SK-N-SH (cell line): ENCODE measurements around the gene TTC9B. TPM values are rescaled to one million over a fixed set of nuclear protein-coding genes. Genes with fewer than 3 reads are reported as not detected.

Experiments
- CTCF ChIA-PET: fragments of 300-600, 350-600 bp; formaldehyde crosslinking; extraction: SDS; loops from one replicate; lab custom pipeline; 2021; lab: Yijun Ruan, JAX
- POLR2A ChIA-PET: fragments of 350-600 bp; sonication (Branson Sonifier 250); formaldehyde crosslinking; extraction: SDS; loops from one replicate; lab custom pipeline; 2020; ENCODE audit warnings: antibody characterized with exemption, inconsistent platforms; lab: Yijun Ruan, JAX
- DNase-seq: peaks from one replicate; pipeline ENCODE4 v3.0.0; 2012
- H2AFZ ChIP-seq: fragments of 200-600 bp; sonication (generic); 2 replicates; pipeline ENCODE4 v1.8.1; 2016; ENCODE audit warnings: antibody characterized with exemption, mild to moderate bottlenecking, low read depth
- H3F3A ChIP-seq: fragments of 200-600 bp; sonication (generic); replicated peaks from 2 replicates; pipeline ENCODE3; 2016; ENCODE audit warnings: antibody characterized with exemption, mild to moderate bottlenecking; ENCODE audit not compliant: insufficient read depth
- H3K27ac ChIP-seq, 2 experiments: fragments of 200-500 bp in 1 of 2; fragments of 200-600 bp in 1 of 2; sonication (Bioruptor generic) in 1 of 2; sonication (generic), shearing (Covaris generic) in 1 of 2; 2 replicates each; pipeline versions ENCODE4 v1.5.1 to v1.6.1; 2014 to 2016; ENCODE audit warnings: low read depth in 2 of 2, inconsistent platforms in 1 of 2, low read length in 1 of 2, mild to moderate bottlenecking in 1 of 2, mixed read lengths in 1 of 2
- H3K27me3 ChIP-seq: fragments of 200-600 bp; sonication (generic), shearing (Covaris generic); 2 replicates; pipeline ENCODE4 v1.6.1; 2016; ENCODE audit warnings: mixed run types; ENCODE audit not compliant: insufficient read depth
- H3K36me3 ChIP-seq, 2 experiments: fragments of 200-500 bp in 1 of 2; fragments of 200-600 bp in 1 of 2; sonication (Bioruptor generic) in 1 of 2; sonication (generic) in 1 of 2; replicated peaks in 1 of 2; 2 replicates each; pipeline versions ENCODE3 to v1.5.1; 2014 to 2016; ENCODE audit warnings: low read length in 1 of 2, mild to moderate bottlenecking in 1 of 2; ENCODE audit not compliant: insufficient read depth in 2 of 2, control insufficient read depth in 1 of 2
- H3K4me1 ChIP-seq, 2 experiments: fragments of 200-500 bp in 1 of 2; fragments of 200-600 bp in 1 of 2; sonication (Bioruptor generic) in 1 of 2; sonication (generic), shearing (Covaris generic) in 1 of 2; 2 replicates each; pipeline versions ENCODE4 v1.5.1 to v1.6.1; 2014 to 2016; ENCODE audit warnings: low read depth in 1 of 2, low read length in 1 of 2, mixed run types in 1 of 2; ENCODE audit not compliant: insufficient read depth in 2 of 2, control insufficient read depth in 1 of 2
- H3K4me2 ChIP-seq: fragments of 200-600 bp; sonication (generic), shearing (Covaris generic); 2 replicates; pipeline ENCODE4 v1.6.1; 2017; ENCODE audit warnings: mixed run types
- H3K4me3 ChIP-seq, 2 experiments: fragments of 200-500 bp in 1 of 2; fragments of 200-600 bp in 1 of 2; sonication (Bioruptor generic) in 1 of 2; sonication (generic), shearing (Covaris generic) in 1 of 2; 2 replicates each; pipeline versions ENCODE4 v1.5.1 to v1.8.1; 2014 to 2016; ENCODE audit warnings: low read depth in 2 of 2, inconsistent platforms in 1 of 2, low read length in 1 of 2, mild to moderate bottlenecking in 1 of 2, mixed read lengths in 1 of 2, moderate library complexity in 1 of 2
- H3K79me2 ChIP-seq: fragments of 200-600 bp; sonication (generic); 2 replicates; pipeline ENCODE4 v1.8.1; 2017; ENCODE audit warnings: mild to moderate bottlenecking; ENCODE audit not compliant: insufficient read depth
- H3K9ac ChIP-seq: fragments of 200-600 bp; sonication (generic); 2 replicates; pipeline ENCODE4 v1.6.1; 2017; ENCODE audit warnings: mixed run types
- H3K9me2 ChIP-seq: fragments of 200-600 bp; sonication (generic); 2 replicates; pipeline ENCODE4 v1.6.1; 2017; ENCODE audit warnings: mixed run types
- H3K9me3 ChIP-seq: fragments of 200-600 bp; sonication (generic); 2 replicates; pipeline ENCODE4 v1.6.1; 2017; ENCODE audit warnings: mixed run types, mild to moderate bottlenecking, moderate library complexity
- H4K20me1 ChIP-seq: fragments of 200-600 bp; sonication (generic); 2 replicates; pipeline ENCODE4 v1.6.1; 2017; ENCODE audit warnings: mild to moderate bottlenecking, mixed run types; ENCODE audit not compliant: insufficient read depth
- EZH2phosphoT487 ChIP-seq: fragments of 200-600 bp; sonication (generic); IDR thresholded peaks from 2 replicates; pipeline ENCODE4 v1.6.1; 2017; ENCODE audit warnings: low read depth, mixed run types, mild to moderate bottlenecking, antibody characterized with exemption, moderate library complexity, borderline replicate concordance
- JUND ChIP-seq: IDR thresholded peaks from 2 replicates; pipeline ENCODE4 v1.4.0; 2012
- NFIC ChIP-seq: IDR thresholded peaks from 2 replicates; pipeline ENCODE4 v1.4.0; 2012; ENCODE audit warnings: borderline replicate concordance
- RCOR1 ChIP-seq: fragments of 150-350 bp; IDR thresholded peaks from 2 replicates; pipeline ENCODE4 v1.6.1; 2017; ENCODE audit warnings: antibody characterized with exemption, low read length
- TCF12 ChIP-seq: IDR thresholded peaks from 2 replicates; pipeline ENCODE4 v1.4.0; 2012
- WGBS: methylation state at CpG from one replicate; pipeline ENCODE4 v1.1.6; 2017; ENCODE audit warnings: low lambda C conversion rate; 5-methylcytosine and 5-hydroxymethylcytosine counted together
- polyA plus RNA-seq, 3 experiments: library from polyadenylated mRNA; depleted of rRNA; stranded (reverse); fragments of >200 nt; gene quantifications; 2 replicates each; pipeline ENCODE4 v1.2.3, GENCODE V29; 2012
- TF ChIP-seq, protein P1 (sequence below): IDR thresholded peaks from 2 replicates; pipeline ENCODE4 v1.4.0; 2012; ENCODE audit warnings: low read depth, borderline replicate concordance
- TF ChIP-seq, protein P2 (sequence below): IDR thresholded peaks from 2 replicates; pipeline ENCODE4 v1.6.1; 2012; ENCODE audit warnings: mild to moderate bottlenecking, low read depth, low read length, moderate library complexity
- TF ChIP-seq, protein P3 (sequence below): IDR thresholded peaks from 2 replicates; pipeline ENCODE4; 2012

TTC9B gene
- 0.30 and 0.52 TPM in 2 replicates for polyA plus RNA-seq (2012; rRNA removed)
- 0.42 and 0.89 TPM in 2 replicates for polyA plus RNA-seq (2012; cell fraction: cytosol; rRNA removed)
- 1.5 and 3.5 TPM in 2 replicates for polyA plus RNA-seq (2012; cell fraction: nucleus; rRNA removed)

DNA sequence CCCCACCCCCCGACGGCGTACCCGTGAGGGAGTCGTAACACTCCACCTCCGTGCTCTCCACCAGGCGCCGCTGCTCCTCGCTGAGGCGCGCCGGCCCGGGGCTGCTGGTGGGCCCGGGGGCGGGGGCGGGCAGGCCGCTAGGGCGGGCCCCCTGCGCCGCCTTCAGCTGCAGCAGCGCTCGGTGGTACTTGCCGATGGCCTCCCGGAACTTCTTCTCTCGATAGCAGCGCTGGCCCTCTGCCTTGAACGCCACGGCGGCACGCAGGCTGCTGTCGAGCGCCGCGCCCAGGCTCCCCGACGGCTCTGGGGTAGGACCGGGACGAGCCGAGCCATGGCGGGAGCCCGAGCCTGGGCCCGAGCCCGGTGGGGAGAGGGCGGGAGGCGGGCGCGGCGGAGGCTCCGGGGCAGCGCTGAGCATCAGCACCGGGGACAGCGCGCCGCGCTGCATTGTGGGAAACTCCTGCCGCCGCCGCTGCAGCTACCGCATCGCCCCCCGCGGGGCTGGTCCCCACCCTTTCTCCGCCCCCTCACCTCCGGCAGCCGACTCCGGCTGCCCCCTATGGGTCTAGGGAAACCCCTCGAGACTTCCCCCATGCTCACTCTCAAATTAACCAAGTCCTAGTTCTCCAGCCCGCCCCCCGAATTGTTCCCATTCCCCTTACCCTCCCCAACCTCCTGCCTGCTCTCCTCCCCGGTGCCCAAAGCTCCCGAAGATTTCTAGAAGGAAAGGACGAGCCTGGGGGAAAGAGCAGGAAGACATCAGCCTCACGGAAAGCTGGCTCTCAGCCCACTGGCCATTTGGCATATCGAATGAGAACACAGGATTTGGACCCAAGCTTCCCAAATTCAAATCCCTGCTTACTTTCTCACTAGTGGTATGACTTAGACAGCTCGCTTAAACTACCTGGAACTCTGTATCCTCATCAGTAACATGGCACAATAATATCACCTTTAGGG is at the start of gene TTC9B:
Gene TTC9B (minus strand): TSS at position 451 of the 957 bp plus-strand sequence. CDS start 3 bp downstream, at position 448.
- Histone ChIP-seq H3K9me3 (no peaks in the 10 kb centered on the region), H3K79me2 (no peaks in the 10 kb centered on the region), H3K36me3 (no peaks in the 10 kb centered on the region), H3K9me2 (no peaks in the 10 kb centered on the region), H3K4me3 (peak within 1 kb of the TSS; percentile 44; a peak in 3 of 4 replicates), H3K9ac (no peak within 1 kb of the TSS), H4K20me1 (no peaks in the 10 kb centered on the region)
- DNase-seq, result peak; percentile 95
- CTCF ChIA-PET, result interaction anchor here (0.6 to 5.6 kb wide), 40 partner anchors 9 to 467 kb away, joined by 3 to 41 read pairs (median 4); partner anchors contain the start of genes CCNP, FBL, MAP3K10 and SERTAD3
- POLR2A ChIA-PET, result interaction anchor here (0.7 to 1.5 kb wide), 2 partner anchors 27 to 284 kb away, joined by 3 to 6 read pairs; partner anchors contain the start of gene MAP3K10
- TF ChIP-seq, protein P1, sequence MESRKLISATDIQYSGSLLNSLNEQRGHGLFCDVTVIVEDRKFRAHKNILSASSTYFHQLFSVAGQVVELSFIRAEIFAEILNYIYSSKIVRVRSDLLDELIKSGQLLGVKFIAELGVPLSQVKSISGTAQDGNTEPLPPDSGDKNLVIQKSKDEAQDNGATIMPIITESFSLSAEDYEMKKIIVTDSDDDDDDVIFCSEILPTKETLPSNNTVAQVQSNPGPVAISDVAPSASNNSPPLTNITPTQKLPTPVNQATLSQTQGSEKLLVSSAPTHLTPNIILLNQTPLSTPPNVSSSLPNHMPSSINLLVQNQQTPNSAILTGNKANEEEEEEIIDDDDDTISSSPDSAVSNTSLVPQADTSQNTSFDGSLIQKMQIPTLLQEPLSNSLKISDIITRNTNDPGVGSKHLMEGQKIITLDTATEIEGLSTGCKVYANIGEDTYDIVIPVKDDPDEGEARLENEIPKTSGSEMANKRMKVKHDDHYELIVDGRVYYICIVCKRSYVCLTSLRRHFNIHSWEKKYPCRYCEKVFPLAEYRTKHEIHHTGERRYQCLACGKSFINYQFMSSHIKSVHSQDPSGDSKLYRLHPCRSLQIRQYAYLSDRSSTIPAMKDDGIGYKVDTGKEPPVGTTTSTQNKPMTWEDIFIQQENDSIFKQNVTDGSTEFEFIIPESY, result no peak
- TF ChIP-seq, protein P2, sequence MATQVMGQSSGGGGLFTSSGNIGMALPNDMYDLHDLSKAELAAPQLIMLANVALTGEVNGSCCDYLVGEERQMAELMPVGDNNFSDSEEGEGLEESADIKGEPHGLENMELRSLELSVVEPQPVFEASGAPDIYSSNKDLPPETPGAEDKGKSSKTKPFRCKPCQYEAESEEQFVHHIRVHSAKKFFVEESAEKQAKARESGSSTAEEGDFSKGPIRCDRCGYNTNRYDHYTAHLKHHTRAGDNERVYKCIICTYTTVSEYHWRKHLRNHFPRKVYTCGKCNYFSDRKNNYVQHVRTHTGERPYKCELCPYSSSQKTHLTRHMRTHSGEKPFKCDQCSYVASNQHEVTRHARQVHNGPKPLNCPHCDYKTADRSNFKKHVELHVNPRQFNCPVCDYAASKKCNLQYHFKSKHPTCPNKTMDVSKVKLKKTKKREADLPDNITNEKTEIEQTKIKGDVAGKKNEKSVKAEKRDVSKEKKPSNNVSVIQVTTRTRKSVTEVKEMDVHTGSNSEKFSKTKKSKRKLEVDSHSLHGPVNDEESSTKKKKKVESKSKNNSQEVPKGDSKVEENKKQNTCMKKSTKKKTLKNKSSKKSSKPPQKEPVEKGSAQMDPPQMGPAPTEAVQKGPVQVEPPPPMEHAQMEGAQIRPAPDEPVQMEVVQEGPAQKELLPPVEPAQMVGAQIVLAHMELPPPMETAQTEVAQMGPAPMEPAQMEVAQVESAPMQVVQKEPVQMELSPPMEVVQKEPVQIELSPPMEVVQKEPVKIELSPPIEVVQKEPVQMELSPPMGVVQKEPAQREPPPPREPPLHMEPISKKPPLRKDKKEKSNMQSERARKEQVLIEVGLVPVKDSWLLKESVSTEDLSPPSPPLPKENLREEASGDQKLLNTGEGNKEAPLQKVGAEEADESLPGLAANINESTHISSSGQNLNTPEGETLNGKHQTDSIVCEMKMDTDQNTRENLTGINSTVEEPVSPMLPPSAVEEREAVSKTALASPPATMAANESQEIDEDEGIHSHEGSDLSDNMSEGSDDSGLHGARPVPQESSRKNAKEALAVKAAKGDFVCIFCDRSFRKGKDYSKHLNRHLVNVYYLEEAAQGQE, result peak; percentile 99
- TF ChIP-seq EZH2phosphoT487 (no peak), TCF12 (no peak), RCOR1 (peak; percentile 81), JUND (no peak), NFIC (no peak)
- TF ChIP-seq, protein P3, sequence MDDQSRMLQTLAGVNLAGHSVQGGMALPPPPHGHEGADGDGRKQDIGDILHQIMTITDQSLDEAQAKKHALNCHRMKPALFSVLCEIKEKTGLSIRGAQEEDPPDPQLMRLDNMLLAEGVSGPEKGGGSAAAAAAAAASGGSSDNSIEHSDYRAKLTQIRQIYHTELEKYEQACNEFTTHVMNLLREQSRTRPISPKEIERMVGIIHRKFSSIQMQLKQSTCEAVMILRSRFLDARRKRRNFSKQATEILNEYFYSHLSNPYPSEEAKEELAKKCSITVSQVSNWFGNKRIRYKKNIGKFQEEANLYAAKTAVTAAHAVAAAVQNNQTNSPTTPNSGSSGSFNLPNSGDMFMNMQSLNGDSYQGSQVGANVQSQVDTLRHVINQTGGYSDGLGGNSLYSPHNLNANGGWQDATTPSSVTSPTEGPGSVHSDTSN, result no peak
- TF ChIP-seq, all 33 proteins: peak for 2
- no peaks in the 10 kb centered on the region for H3K27me3 ChIP-seq
- H3K4me2 ChIP-seq, result peak within 1 kb of the TSS; percentile 74
- H3K4me1 ChIP-seq, result no peaks in the 10 kb centered on the region; a peak in 1 of 4 replicates
- H2AFZ ChIP-seq, result no peak within 1 kb of the TSS
- 8% methylated on average over 34 of the region's 75 CpGs for WGBS
- peak within 1 kb of the TSS; percentile 58 to 61; a peak in 2 of 4 replicates for H3K27ac ChIP-seq
- H3F3A ChIP-seq, result peaks cover 14% of the 10 kb centered on the region
